COLO829 (cell line): Measurements from ENCODE around the gene CADM2.

Experiments used
- DNase-seq: peaks from one replicate; pipeline ENCODE4 v3.0.0; 2012; ENCODE audit warnings: low spot score

Gene CADM2

DNA sequence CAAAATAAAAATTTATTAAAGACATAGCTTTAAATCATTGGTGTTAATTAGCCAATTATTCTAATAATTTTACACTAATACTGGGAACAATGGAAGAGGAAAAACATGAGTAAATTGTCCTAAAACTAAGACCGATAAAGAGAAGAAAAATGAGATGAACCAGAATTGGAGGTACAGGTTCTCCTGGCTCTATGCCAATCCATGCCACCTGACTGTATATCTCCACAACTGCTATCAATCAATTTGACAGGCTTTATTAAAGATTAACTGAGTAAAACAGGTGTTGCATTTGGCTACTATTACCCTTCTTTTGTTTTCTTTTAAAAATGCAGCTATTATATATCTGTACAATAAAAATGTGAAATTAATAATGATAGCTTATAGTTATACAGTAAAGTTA is 850.0 kb downstream of the CADM2 start:
- no peak for DNase-seq

DNA sequence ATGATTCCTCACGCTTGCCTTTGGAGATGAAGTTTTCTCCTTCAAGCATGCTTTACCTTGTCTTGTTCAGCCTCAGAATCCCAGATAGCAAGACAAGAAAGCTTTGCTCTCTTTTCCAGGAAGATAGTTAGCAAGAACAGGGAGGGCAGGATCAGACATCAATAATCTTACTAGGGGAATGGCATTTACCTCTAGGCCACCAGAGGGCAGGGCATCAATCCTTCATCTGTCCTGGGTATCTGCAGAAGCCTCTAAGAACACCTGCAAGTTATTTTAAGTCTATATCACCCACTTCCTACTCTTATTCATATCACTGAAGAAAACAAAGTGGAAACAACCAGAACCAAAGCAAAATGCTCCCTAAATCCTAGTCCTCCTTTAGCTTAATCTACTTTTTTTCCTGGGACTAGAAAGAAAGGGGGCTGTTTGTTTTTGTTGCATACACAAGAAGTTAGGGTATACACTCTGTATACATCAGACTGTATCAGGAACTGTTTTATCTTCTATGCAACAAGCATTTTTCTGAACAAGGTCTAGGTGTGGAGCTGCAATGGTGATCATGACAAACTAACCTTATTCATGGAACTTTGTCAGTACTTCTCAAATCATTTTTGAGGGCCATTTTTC is 862.5 kb downstream of the CADM2 start:
- DNase-seq, result peak; percentile 8

GRCh38 chr3:85835857-85836440 is 877.2 kb downstream of the CADM2 start:
- no peak for DNase-seq

DNA sequence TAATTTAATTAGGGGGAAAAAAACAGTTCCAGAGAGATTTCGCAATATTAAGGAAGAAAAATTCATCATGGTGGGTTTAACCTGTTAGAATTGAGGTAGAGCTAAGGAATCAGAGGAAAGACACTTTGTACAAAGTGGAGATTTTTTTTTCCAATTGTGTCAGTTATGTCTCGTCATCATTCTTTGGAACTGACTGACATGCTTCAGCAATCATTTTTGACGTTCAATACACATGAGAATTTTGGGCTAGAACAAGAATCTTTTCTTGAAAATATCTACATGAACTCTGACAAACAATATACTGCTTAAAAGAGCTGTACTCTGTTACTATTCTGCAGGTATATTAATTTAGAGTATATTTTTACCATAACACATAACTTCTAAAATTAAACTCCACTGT is 878.6 kb downstream of the CADM2 start:
- DNase-seq, result no peak

GRCh38 chr3:85838921-85839320 is 880.1 kb downstream of the CADM2 start:
- no peak for DNase-seq

DNA sequence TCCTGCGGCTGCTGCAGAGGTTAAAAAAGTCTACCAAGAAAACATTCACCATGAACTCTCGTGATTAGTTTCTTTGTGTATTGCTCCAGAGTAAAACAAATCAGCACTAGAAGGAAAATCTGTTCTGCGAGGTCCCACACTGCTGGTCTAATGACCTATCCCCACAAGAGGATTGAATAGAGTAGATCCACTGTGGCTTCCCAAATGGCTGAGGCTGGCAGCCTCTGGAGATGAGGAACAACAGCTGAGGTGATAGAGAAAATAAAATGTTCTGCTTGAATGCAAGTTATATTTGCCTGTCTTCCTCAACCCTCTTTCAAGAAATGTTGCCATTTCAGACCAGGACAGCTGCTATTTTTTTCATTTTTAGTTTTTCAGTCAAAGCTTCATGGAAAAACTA is 883.3 kb downstream of the CADM2 start:
- no peak for DNase-seq

GRCh38 chr3:85846940-85847339 is 888.2 kb downstream of the CADM2 start:
- DNase-seq, result no peak

DNA sequence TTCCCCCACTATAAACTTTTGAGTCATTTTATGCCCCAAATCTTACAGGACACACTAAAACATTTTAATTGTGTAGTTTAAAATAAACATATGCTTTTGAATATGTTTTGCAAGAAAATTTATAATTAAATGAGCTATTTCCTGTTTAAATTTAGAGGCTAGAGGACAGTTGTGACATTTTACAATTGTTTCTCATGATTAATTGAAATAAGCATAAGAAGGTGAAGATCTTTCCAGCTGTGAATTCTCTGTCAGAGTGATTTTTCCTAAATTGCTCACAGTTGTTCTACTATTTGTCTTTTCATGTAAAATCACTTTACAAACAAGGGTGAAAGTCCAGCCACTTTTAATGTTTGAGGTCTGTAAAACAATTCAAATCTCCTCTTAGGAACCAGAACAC is 892.3 kb downstream of the CADM2 start:
- no peak for DNase-seq

DNA sequence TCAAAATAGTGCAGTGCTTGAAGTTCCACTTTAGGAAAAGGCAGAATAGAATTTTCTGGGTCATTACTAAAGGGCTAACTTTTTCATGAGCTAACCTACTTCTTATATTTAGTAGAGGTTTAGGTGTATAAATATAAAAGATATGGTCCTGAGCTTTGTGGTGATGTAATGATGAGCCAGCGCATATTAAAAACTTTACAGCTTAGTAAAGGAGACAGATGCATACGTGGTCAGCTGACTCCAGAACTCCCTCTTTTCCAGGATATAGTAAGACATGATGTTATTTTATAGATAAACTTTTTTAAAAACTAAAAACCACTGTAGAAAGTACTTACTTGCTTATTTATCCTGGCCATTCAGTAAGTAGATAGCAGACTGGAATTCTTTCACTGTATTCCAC is 895.0 kb downstream of the CADM2 start:
- DNase-seq, result no peak

DNA sequence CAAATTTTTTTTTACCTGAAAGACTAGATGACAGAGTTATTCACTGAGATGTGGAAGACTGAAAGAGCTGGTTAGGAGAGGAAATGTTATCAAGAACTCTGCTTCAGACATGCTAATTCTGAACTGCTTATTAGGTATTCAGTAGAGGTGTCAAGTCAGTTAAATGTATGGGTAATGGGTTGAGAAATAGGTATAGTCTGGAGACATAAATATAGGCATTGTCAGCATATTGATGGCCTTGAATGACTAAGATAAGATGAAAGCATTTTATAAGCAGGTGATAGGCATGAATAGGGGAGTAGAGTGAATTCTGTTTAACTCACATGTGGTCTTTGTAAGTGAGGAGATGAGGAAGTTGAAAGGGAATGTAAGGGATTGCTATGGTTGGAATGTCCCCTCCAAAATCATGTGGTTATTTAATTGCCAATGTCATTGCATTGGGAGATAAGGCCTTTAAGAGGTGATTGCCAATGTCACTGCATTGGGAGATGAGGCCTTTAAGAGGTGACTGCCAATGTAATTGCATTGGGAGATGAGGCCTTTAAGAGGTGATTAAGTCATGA is 904.2 kb downstream of the CADM2 start:
- no peak for DNase-seq

DNA sequence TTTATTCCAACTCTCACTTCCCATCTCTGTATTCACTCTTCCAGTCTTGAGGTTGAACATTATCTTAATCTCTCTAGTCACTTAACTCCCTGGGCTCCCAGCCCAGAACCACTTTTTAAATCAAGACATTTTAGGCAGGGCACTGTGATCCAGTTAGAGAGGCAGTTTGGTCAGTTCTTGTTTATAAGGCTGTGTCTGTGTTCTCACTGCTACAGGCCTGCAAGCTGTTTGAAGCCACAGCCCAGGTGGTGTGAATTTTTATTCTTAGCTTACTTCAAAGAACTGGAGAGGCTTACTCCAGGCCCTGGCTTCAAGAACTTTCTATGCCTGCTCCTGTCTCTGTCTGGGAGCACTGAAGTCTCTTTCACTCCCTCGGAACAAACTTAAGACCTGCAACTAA is 906.1 kb downstream of the CADM2 start:
- no peak for DNase-seq

DNA sequence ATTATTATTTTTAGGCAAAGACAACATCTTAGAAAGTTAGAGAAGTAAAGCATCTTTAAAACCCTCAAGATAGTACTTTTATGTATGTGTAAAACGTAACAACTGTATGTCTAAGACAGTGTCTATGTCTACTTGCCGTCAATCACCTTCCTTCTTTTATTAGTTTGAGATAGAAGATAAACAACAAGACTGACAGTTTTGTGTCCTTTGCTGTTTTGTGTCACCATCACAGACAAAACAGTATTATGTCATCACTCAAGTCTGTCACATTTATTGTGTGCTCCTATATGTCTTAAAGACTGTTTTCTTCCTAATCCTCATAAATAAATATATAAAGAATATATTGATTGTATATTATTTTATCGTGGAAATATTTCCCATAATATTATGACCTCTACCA is 908.3 kb downstream of the CADM2 start:
- no peak for DNase-seq

DNA sequence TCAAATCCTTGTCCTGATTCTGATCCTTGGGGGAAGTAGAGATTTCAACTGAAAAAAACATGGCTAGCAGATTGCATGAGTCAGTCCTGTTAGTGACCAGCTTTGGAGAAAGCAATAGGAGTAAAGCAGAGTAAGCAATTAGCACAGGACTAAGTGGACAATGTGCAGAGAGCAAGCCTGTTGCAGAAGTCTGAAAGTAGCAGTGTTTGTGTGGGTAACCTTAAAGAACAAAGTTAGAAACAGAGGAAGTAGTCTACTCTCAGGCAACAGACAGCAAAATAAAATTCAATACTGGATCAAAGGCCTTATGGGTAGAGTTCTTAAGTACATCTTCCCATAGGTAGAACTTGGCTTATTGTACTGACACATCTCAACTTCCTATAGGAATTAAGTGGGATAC is 916.8 kb downstream of the CADM2 start:
- DNase-seq, result no peak

GRCh38 chr3:85877631-85878030 is 918.8 kb downstream of the CADM2 start:
- no peak for DNase-seq

DNA sequence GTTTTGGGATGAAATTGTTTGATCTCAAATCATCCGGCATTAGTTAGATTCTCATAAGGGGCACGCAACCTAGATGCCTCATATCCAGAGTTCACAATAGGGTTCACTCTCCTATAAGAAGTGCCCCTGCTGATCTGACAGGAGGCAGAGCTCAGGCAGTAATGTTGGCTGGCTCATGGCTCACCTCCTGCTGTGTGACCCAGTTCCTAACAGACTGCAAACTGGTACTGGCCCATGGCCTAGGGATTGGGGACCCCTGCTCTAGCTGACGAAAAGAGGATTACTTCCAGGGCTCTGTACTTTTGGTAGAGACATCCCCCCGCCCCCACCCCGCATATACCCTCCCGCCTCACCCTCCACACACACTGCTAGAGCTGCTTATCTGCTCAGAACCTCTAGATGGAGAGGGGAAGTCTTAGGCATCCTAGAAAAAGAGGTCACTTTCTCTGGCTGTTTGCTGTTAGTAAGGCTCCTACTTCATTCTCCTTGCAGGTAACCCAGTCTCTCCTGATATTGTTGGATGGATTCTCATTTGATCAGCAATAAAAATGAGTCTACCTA is 923.1 kb downstream of the CADM2 start:
- no peak for DNase-seq

GRCh38 chr3:85890043-85890555 is 931.3 kb downstream of the CADM2 start:
- DNase-seq, result no peak

DNA sequence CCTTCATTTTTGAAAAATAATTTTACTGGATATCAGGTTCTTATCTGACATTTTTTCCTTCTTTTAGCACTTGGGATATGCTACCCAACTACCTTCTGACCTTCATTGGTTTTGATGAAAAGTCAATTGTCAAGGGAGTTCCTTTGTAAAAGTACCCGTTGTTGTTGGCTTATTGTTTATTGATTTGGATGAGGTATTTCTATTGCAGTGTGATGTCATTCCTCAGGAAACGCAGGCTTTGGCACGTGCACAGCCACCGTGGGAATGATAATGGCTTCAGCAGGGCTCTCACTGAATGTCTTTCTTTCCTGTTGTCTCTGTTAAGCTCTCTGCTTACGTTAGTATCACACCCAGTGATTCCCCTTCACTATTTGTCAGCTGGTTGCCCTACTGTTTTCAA is 944.6 kb downstream of the CADM2 start:
- no peak for DNase-seq

GRCh38 chr3:85912980-85913379 is 954.2 kb downstream of the CADM2 start:
- no peak for DNase-seq

- no peak for DNase-seq
Observed at GRCh38 chr3:85922374-85922773, 963.6 kb downstream of the CADM2 start.

GRCh38 chr3:85930718-85931117 is 971.9 kb downstream of the CADM2 start:
- no peak for DNase-seq

- no peak for DNase-seq
Observed at GRCh38 chr3:85933326-85933725, 974.5 kb downstream of the CADM2 start.

- DNase-seq, result no peak
Observed at GRCh38 chr3:85935171-85935570, 976.4 kb downstream of the CADM2 start.

- DNase-seq, result no peak
Observed at GRCh38 chr3:85939074-85939482, 980.3 kb downstream of the CADM2 start.
